ENCODE data around the gene TP73.

Gene TP73

GRCh38 chr1:3656450-3657095 is 4.3 kb downstream of the TP73 start:
- DNase-seq: no peak

- DNase-seq: no peak
Measured at GRCh38 chr1:3657096-3657475, 4.8 kb downstream of the TP73 start.

GRCh38 chr1:3657578-3658230 is 5.4 kb downstream of the TP73 start:
- DNase-seq: no peak

- DNase-seq: no peak
Measured at GRCh38 chr1:3658231-3658615, 5.9 kb downstream of the TP73 start.

- DNase-seq: no peak
Measured at GRCh38 chr1:3659093-3659492, 6.8 kb downstream of the TP73 start.

GRCh38 chr1:3660704-3661103 is 8.4 kb downstream of the TP73 start:
- DNase-seq: no peak

- no peak for DNase-seq
Measured at GRCh38 chr1:3661631-3662030, 9.3 kb downstream of the TP73 start.

GRCh38 chr1:3662080-3662671 is 9.9 kb downstream of the TP73 start:
- no peak for DNase-seq

GRCh38 chr1:3663999-3664699 is 11.8 kb downstream of the TP73 start:
- DNase-seq: no peak

- no peak for DNase-seq
Measured at GRCh38 chr1:3664700-3665375, 12.5 kb downstream of the TP73 start.

- no peak for DNase-seq
Measured at GRCh38 chr1:3668148-3668547, 15.8 kb downstream of the TP73 start.

GRCh38 chr1:3668585-3669300 is 16.4 kb downstream of the TP73 start:
- DNase-seq: no peak

- DNase-seq: no peak
Measured at GRCh38 chr1:3669421-3669821, 17.1 kb downstream of the TP73 start.

- DNase-seq: no peak
Measured at GRCh38 chr1:3669971-3670431, 17.7 kb downstream of the TP73 start.

- DNase-seq: no peak
Measured at GRCh38 chr1:3670823-3671265, 18.5 kb downstream of the TP73 start.

GRCh38 chr1:3671371-3672180 is 19.3 kb downstream of the TP73 start:
- no peak for DNase-seq

GRCh38 chr1:3672231-3672970 is 20.1 kb downstream of the TP73 start:
- no peak for DNase-seq

GRCh38 chr1:3672971-3673361 is 20.6 kb downstream of the TP73 start:
- DNase-seq: no peak

GRCh38 chr1:3673381-3674099 is 21.2 kb downstream of the TP73 start:
- DNase-seq: no peak
